Testis (tissue), 3 donors: ENCODE results near the gene SDCCAG8. TPM values are rescaled to one million over a fixed set of nuclear protein-coding genes. Genes with fewer than 3 reads are reported as not detected.

Experiments
- DNase-seq: peaks from one replicate; pipeline ENCODE4 v3.0.0-alpha.2; 2019
- H3K27ac ChIP-seq, 2 donors: fragments of 200-600 bp; sonication (generic); one replicate each; pipeline ENCODE4 v1.5.1; 2019
- H3K27me3 ChIP-seq: fragments of 200-600 bp; sonication (generic); one replicate; pipeline ENCODE4 v1.5.1; 2019
- H3K36me3 ChIP-seq: fragments of 200-600 bp; sonication (generic); one replicate; pipeline ENCODE4 v1.5.1; 2017; ENCODE audit warnings: low read depth; ENCODE audit errors: missing control alignments
- H3K4me1 ChIP-seq: fragments of 200-600 bp; sonication (generic); one replicate; pipeline ENCODE4 v1.5.1; 2019
- H3K4me3 ChIP-seq, 2 donors: fragments of 200-600 bp; sonication (generic); one replicate each; pipeline ENCODE4 v1.5.1; 2017 to 2019
- H3K9me3 ChIP-seq: fragments of 200-600 bp; sonication (generic); one replicate; pipeline ENCODE4 v1.5.1; 2017
- POLR2A ChIP-seq: fragments of 450-650 bp; IDR thresholded peaks from one replicate; pipeline ENCODE4 v1.6.1; 2017; ENCODE audit warnings: antibody characterized with exemption, mild to moderate bottlenecking, moderate library complexity
- WGBS, 2 donors: methylation state at CpG; one replicate each; pipeline ENCODE4 v1.1.5; 2018; 5-methylcytosine and 5-hydroxymethylcytosine counted together
- intact Hi-C: fragments of 100-400 bp; cut with DNase I; formaldehyde crosslinking; loops from one replicate; pipeline ENCODE4 v1.15.1; 2023; ENCODE audit warnings: low total_unique reads
- polyA plus RNA-seq: library from polyadenylated mRNA; stranded (reverse); fragments of 350-450 nt; fragmentation: Illumina TruSeq; extraction: RNeasy Lipid Tissue Mini Kit (QIAGEN cat#74804); gene quantifications from one replicate; pipeline ENCODE4 v1.2.3, GENCODE V29; 2014; ENCODE audit warnings: low read depth, low replicate concordance; ENCODE audit not compliant: insufficient read depth
- total RNA-seq, 2 donors: library from RNA; depleted of rRNA; stranded (reverse); fragments of >200 nt; gene quantifications; one replicate each; pipeline ENCODE4 v1.2.3, GENCODE V29; 2016
- TF ChIP-seq, protein P1 (sequence below), 3 experiments: fragments of 450-650 bp in 2 of 3; fragments of 200-600 bp in 1 of 3; sonication (generic) in 1 of 3; IDR thresholded peaks; one replicate each; pipeline ENCODE4 v1.5.1; 2016 to 2019; ENCODE audit warnings: antibody characterized with exemption in 3 of 3, mild to moderate bottlenecking in 2 of 3, moderate library complexity in 1 of 3

The SDCCAG8 gene
- total and polyA plus RNA-seq, 3 donors from 2014 or later = 21.9 to 45.4 (median 40.6) TPM

DNA sequence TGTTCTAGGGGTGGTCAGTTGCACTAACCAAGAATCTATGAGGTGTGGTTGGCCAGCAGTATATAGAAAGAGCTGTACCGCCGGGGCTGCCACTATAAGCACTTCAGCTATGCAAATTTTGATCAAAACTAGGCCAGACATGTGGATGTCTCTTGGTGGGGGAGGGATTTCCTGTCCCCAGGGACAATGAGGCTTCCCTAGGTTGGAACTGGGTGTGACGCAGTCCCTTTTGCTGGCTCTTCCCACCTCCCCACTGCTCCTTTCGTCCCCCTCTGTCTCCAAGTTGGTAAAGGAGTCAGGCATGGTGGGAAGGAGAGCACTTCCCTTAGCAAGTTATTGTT lies 13.6 kb downstream of the SDCCAG8 start:
- H3K36me3 ChIP-seq = no peaks in the 10 kb centered on the region
- TF ChIP-seq POLR2A = no peak
- TF ChIP-seq, protein P1, sequence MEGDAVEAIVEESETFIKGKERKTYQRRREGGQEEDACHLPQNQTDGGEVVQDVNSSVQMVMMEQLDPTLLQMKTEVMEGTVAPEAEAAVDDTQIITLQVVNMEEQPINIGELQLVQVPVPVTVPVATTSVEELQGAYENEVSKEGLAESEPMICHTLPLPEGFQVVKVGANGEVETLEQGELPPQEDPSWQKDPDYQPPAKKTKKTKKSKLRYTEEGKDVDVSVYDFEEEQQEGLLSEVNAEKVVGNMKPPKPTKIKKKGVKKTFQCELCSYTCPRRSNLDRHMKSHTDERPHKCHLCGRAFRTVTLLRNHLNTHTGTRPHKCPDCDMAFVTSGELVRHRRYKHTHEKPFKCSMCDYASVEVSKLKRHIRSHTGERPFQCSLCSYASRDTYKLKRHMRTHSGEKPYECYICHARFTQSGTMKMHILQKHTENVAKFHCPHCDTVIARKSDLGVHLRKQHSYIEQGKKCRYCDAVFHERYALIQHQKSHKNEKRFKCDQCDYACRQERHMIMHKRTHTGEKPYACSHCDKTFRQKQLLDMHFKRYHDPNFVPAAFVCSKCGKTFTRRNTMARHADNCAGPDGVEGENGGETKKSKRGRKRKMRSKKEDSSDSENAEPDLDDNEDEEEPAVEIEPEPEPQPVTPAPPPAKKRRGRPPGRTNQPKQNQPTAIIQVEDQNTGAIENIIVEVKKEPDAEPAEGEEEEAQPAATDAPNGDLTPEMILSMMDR (IDR thresholded peaks at IDR 0.05) = no peak
- H3K27ac ChIP-seq = no peak overlapping the region
- no peak overlapping the region for H3K4me3 ChIP-seq
- no peaks in the 10 kb centered on the region for H3K9me3 ChIP-seq
- H3K4me1 ChIP-seq = peaks cover 4% of the 10 kb centered on the region
- WGBS, 2 donors = 78 to 86% methylated on average over 4 of the region's 4 CpGs
- no peak for DNase-seq
- intact Hi-C loops = no loop called here
- no peaks in the 10 kb centered on the region for H3K27me3 ChIP-seq

DNA sequence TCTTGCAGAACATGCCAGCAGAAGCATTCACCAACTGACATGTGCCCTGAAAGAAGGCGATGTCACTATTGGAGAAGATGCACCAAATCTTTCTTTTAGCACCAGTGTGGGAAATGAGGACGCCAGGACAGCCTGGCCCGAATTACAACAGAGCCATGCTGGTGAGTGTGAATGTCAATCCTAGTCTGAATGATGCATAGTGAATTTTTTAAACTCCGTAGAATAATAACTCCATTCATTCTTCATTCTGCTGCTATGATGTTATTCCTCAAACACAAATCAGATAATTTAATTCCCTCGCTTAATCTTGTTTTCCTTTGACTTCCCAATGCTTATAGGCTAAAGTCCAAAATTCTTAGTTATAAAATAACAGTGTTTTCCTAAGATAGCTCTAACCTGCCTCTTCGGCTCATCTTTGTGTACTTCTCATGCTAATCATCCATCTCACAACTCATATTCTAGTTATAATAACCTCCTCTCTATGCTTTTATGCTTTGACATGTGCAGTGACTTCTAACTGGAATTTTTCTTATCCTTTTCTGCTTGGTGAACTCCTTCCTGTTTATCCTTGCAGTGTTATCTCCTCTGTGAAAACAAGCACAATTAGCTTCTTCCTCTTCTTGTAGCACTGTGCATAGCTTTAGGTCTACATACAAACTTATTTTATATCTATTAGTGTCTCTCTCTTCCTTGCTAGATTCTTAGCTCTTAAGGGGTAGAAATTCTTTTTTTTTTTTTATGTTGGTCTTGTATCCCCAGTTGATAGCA lies 14.4 kb downstream of the SDCCAG8 start:
- no peak for TF ChIP-seq POLR2A
- WGBS, 2 donors = 81 to 85% methylated on average over 6 of the region's 6 CpGs
- no peak overlapping the region for H3K27ac ChIP-seq
- no peaks in the 10 kb centered on the region for H3K27me3 ChIP-seq
- intact Hi-C loops = no loop called here
- no peaks in the 10 kb centered on the region for H3K9me3 ChIP-seq
- H3K4me3 ChIP-seq = no peak overlapping the region
- H3K4me1 ChIP-seq = peaks cover 4% of the 10 kb centered on the region
- H3K36me3 ChIP-seq = no peaks in the 10 kb centered on the region
- DNase-seq = no peak

DNA sequence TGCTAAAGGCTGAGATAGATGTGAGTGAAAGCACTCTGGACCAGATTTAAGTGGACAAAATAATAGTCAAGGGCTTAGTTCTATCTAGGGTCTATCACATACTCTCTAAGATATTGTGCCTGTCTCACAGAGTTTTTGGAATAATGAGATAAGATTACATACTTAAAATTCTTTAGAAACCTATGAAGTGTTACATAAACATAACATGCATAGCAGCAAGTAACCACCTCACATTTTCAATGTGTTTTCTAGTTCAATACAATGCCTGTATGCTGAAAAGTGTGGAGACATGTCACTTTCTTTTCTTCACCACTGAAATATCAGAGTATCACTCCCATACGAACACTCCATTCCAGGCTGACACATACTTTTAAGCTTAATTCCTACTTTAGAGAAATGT lies 16.2 kb downstream of the SDCCAG8 start:
- DNase-seq = no peak
- Histone ChIP-seq H3K36me3 (no peaks in the 10 kb centered on the region), H3K9me3 (no peaks in the 10 kb centered on the region), H3K27me3 (no peaks in the 10 kb centered on the region), H3K4me3 (no peak overlapping the region), H3K27ac (no peak overlapping the region), H3K4me1 (peaks cover 4% of the 10 kb centered on the region)
- WGBS, 2 donors = 96 to 98% methylated on average over 1 of the region's 1 CpG
- TF ChIP-seq, protein P1 (IDR thresholded peaks at IDR 0.05) = no peak
- TF ChIP-seq POLR2A = no peak
- intact Hi-C loops = no loop called here

DNA sequence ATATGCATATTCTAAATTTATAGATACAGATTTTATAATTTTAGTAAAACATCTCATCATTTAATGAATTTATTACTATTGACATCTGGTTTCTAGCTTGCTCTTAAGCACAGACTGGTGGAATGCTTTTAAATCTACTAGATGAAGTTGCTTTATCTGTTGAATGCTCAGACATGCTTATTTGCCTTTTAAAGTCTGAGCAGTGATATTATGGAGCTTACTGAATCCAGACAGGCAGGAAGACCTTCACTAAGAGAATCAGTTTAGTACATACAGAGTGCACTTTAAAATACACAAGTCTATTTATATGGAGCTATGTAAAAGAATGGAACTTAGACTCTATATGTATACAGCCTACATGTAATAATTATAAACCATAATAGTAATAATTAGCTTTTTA lies 16.6 kb downstream of the SDCCAG8 start:
- TF ChIP-seq POLR2A = no peak
- TF ChIP-seq, protein P1 (IDR thresholded peaks at IDR 0.05) = no peak
- H3K9me3 ChIP-seq = no peaks in the 10 kb centered on the region
- DNase-seq = no peak
- no peak overlapping the region for H3K27ac ChIP-seq
- H3K27me3 ChIP-seq = no peaks in the 10 kb centered on the region
- no peaks in the 10 kb centered on the region for H3K36me3 ChIP-seq
- intact Hi-C loops = no loop called here
- H3K4me3 ChIP-seq = no peak overlapping the region
- peaks cover 4% of the 10 kb centered on the region for H3K4me1 ChIP-seq

DNA sequence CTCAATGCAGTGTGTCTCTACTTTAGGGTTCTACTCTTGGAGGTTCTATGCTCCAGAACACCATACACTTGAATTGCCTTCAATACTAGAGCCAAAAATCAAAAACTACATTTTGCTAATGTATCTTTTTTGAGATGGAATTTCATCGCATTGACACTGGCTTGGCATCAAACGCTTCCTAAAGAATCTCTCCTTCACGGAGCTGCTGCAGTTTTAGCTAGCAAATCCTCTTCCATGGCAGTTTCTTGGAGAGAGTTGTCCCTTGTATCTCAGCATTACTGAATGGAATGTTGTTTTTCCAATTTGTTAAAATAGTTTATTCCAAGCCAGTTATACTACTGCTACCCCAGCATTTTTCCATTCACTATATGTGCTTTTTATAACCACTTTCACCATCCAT lies 17.7 kb downstream of the SDCCAG8 start:
- Histone ChIP-seq H3K4me3 (no peak overlapping the region), H3K9me3 (no peaks in the 10 kb centered on the region), H3K27me3 (no peaks in the 10 kb centered on the region), H3K36me3 (no peaks in the 10 kb centered on the region), H3K27ac (no peak overlapping the region), H3K4me1 (peaks cover 4% of the 10 kb centered on the region)
- TF ChIP-seq POLR2A = no peak
- TF ChIP-seq, protein P1 (IDR thresholded peaks at IDR 0.05) = no peak
- intact Hi-C loops = no loop called here
- 68 to 78% methylated on average over 3 of the region's 3 CpGs for WGBS, 2 donors
- no peak for DNase-seq
